Measurements from ENCODE around the gene FAM219A. TPM values are rescaled to one million over a fixed set of nuclear protein-coding genes. Genes with fewer than 3 reads are reported as not detected.

The FAM219A gene
- 35.4 TPM for total RNA-seq

DNA sequence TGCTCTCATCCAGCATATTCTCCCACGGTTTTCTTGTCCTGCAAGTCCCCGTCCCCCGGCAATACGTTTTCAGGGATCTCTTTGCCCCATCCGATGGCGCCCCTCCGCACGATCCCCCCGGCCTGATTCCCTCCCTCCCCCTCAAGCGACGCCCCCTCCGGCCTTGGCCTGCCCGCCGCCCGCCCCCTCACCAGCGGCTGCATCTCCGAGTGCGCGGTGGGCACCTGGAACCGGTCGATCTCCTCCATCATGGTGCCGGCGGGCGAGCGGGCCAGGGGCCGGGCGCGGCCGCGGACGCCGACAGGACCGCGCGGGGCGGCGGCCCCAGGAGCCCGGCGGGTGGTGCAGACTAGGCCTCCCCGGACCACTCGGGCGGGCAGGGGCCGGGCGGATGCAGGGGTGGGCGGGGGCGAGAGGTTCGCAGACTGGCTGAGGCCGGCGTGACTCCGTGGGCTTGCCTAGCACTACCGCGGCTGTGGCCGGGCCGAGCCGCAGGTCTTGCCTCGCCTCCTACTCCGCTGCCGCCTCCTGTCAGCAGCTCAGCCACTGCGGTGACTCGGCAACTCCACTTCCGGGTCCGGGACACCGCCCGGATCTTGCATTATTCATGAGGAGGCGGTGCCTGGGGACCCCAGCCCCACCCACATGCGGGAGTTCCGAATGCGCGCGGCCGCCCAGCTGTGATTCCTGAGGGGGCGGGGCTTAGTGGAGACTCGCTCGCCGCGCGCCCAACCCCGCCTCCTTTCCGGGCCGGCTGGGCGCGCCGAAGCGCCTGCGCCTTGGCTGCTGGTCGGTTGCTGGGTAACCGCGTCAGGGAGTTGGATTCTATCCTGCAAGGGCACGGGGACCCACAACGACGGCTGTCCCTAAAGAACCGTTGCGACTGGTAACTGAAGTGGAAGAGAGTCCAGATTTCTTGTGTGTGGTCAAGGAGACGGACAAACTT lies at the start of gene FAM219A, which contains the start of gene DNAI1:
TSS of gene FAM219A (minus strand) at position 558 of the 946 bp plus-strand sequence. CDS start at position 251, 307 bp downstream.
TSS of gene DNAI1 (plus strand) at position 793 of the 946 bp plus-strand sequence. CDS start 201 bp downstream, outside the sequence.

DNA sequence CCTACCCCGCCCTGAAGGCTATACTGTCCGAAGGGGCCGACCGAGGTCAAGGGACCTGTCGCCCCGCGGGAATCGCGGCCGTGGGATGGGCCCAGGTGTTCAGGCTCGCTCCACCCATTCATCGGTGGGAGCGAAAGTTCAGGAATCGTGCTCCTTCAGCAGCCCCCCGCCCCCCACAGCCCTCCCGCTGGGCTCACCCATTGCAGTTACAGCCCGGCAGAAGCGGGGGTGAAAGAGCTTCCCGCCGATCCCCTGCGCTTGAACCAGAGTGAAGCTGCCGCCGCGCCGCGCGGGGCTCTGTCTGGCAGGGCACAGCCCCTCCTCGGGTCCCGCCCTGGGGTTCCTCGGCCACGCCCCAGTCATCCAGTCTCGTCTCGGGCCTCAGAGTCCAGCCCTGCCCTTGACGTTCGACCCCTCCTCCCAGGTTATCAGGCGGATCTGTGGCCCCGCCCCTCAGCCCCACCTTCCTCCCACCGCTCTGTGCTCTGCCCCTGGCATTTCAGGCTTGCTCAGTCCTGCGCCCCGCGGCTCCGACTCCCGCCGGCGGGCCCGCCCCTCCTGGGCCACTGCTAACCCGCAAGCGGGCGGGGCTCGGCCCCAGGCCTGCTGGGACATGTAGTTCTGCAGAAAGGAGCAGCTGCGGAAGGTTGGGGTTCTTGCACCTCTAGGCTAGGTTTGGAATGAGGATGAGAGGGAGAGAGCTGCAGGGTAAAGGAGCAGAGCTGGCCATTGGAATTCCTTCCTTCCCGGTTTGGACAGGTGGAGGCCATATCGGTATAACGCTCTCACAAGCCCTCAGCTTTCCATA lies 81.6 kb downstream of the FAM219A start, which contains the start of gene MYORG:
TSS of gene MYORG (minus strand) at position 303 of the 808 bp plus-strand sequence. CDS start 3,955 bp downstream, outside the sequence.

Small RNA genes within 50 kb of the gene (small RNA-seq; reads per million reads assigned to genes)
- gene RF00019 (ENCODE audit: low replicate concordance) (not detected), gene RN7SKP24 (ENCODE audit: low replicate concordance) (not detected)

Other genes with a start within 250 kb of the FAM219A start
- 4.1 TPM for gene KIF24, start 129.3 kb downstream of the FAM219A start, total RNA-seq
- 11.6 TPM for gene NUDT2, start 129.0 kb downstream of the FAM219A start, total RNA-seq
- gene MYORG, start 81.7 kb downstream of the FAM219A start, total RNA-seq, result 6.6 TPM
- 2.2 TPM for gene DNAI1, start 235 bp upstream of the FAM219A start, total RNA-seq
- gene ENHO, start 64.4 kb upstream of the FAM219A start, total RNA-seq, result 27.5 TPM
- gene CNTFR, start 131.2 kb upstream of the FAM219A start, total RNA-seq, result 23.8 TPM
- gene RPP25L, start 153.5 kb upstream of the FAM219A start, total RNA-seq, result 4.4 TPM
- 121 TPM for gene DCTN3, start 161.9 kb upstream of the FAM219A start, total RNA-seq
- 0.63 TPM for gene ARID3C, start 170.5 kb upstream of the FAM219A start, total RNA-seq
- 26.6 TPM for gene SIGMAR1, start 179.2 kb upstream of the FAM219A start, total RNA-seq
- 70.7 TPM for gene GALT, start 188.1 kb upstream of the FAM219A start, total RNA-seq
- 11.6 TPM for gene IL11RA, start 193.6 kb upstream of the FAM219A start, total RNA-seq
- gene CCL27, start 204.1 kb upstream of the FAM219A start, total RNA-seq, result not detected
- not detected for gene CCL19, start 232.7 kb upstream of the FAM219A start, total RNA-seq

Measured in parietal lobe (tissue), 2 donors.